HK-2 (cell line): ENCODE results near the gene MICU1.
"Not testable (repeated sequence)": the region's sequence is repeated elsewhere in the genome, so short reads cannot be mapped to it uniquely, and the experiment has no call there.

Source experiments
- DNase-seq: peaks from one replicate; pipeline ENCODE4 v3.0.0-alpha.2; 2018; ENCODE audit not compliant: unreplicated experiment

The MICU1 gene, protein sequence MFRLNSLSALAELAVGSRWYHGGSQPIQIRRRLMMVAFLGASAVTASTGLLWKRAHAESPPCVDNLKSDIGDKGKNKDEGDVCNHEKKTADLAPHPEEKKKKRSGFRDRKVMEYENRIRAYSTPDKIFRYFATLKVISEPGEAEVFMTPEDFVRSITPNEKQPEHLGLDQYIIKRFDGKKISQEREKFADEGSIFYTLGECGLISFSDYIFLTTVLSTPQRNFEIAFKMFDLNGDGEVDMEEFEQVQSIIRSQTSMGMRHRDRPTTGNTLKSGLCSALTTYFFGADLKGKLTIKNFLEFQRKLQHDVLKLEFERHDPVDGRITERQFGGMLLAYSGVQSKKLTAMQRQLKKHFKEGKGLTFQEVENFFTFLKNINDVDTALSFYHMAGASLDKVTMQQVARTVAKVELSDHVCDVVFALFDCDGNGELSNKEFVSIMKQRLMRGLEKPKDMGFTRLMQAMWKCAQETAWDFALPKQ

DNA sequence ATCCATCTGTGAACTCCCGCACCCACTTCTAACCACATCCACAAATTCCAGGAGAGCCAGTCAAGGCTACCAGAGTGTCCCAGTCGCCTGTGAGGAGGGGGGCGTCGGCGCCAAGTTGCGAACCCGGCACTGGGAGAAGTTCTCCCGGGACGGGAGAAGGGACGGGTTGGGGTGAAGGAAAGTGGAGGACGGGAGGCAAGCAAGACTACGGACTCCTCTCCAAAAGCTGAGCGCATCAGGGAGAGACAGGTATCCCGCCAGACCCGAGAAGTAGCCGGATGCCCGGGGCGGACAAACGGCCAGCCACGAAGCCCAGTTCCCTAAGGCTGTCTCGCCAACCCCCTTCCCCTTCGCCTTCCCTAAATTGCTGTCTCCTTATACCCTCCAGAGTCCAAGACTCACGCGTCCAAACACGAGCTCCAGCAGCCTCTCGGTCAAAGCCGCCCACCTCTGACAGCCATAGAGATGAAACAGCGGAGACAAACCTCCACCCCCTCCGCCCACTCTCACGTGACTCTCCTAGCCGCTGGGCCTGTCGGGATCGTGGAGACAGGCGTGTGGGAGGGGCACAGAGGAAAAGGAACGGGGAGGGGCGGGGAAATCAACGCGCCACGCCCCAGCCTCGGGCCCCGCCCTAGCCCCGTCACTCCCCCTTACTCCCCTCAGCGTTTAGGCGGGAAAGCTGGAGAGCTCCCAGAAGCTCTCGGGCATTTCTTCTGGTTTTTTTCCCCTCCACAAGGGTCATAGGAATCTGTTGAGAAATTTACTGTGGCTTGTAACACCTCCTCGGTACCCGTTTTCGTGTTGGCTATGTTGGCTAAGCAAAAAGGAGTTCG lies at the start of gene MICU1:
MICU1 (minus strand) TSS at position 472 of the 836 bp plus-strand sequence. CDS start 59,286 bp downstream, outside the sequence.
- peak; percentile 98 for DNase-seq

DNA sequence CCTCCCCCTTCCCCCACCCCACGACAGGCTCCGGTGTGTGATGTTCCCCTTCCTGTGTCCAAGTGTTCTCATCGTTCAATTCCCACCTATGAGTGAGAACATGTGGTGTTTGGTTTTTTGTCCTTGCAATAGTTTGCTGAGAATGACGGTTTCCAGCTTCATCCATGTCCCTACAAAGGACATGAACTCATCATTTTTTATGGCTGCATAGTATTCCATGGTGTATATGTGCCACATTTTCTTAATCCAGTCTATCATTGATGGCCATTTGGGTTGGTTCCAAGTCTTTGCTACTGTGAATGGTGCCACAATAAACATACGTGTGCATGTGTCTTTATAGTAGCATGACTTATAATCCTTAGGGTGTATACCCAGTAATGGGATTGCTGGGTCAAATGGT lies 48.3 kb upstream of the MICU1 start:
- DNase-seq = not testable (repeated sequence)

DNA sequence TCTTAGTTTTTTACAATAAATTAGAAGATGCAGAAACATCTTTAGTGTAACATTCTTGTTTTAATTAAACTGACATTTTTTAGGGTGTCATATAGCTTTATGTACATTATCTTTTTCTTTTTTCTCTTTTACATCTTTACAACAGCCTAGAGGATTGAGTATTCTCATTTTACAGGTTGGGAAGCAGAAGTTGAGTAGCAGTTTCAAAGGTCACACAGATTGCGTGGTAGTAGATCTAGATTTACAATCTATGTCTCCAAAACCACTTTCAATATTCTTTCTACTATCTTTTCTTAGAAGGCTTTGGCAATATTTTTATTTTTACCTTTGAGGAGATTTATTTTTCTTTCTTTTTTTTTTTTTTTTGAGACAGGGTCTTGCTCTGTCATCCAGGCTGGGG lies 47.4 kb upstream of the MICU1 start:
- no peak for DNase-seq

DNA sequence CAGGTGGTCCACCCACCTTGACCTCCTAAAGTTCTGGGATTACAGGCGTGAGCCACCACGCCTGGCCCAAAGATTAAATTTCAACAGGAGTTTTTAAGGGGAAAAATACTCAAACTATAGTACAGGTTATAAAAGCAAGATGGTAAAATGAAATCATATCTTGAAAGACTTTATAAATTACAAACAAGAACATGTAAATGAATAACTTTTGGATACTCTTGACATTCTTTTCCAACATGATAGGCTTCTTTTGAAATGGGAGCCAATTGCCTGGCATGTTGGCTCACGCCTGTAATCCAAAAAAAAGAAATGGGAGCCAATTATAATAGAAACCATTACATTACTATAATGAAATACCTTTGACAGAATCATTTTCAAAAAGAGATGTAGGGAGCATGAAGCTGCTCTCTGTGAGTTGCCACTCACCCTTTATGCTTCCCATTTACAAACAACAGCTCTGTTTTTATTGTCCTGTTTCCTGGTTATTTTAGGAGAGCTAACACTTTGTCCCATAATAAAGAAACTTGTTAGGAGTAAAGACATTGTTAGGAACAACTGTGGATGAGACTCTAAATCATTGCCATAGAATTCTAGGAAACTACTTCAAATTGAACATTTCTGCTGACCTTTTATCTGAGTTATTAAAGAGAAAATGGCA lies 41.5 kb upstream of the MICU1 start:
- DNase-seq = no peak

DNA sequence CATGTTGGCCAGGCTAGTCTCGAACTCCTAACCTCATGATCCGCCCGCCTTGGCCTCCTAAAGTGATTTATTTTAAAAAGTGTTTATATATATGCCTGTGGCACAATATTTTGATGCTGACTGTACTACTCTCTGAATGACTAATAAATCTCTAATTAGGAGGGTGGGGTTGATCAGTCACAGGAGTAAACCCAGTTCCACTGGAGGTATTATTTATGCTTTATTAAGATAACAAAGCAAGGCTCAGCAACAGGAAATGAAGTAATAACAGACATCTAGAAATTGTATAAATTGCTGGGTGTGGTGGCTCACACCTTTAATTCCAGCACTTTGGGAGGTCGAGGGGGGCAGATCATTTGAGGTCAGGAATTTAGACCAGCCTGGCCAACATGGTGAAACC lies 40.0 kb upstream of the MICU1 start:
- no peak for DNase-seq

DNA sequence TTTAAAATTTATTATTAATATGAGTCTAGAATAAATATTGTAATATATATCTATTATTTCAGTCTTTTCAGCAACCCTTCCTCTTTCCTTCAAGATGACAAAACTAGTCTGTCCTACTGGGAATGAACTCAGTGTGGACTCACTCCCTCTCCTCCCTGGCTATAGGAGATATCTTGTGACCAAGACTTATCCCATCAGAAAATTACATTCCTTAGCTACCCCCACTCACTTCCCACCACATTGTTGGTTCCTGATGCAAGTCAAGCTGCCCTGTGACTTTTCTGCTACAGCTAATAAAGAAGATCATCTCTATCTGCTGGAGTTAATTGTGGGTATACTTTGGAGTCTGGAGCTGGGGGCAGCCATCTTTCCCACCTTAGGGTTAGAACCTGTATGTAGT lies 38.1 kb upstream of the MICU1 start:
- DNase-seq = no peak

DNA sequence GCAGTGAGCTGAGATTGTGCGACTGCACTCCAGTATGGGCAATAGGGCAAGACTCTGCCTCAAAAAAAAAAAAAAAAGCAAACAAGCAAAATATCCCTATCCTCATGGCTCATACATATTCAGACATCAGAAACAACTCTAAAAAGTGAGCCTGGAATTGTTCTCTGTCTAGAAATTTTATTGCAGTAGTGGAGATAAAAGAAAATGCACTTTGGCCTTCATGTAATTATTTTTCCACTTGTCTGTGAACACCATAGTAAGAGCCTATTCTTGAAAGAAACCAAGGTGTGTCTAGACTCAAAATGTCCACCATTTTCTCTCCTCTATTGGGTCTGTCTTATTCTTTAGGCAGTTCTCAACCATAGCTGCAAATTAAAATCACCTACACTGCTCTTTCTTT lies 35.6 kb upstream of the MICU1 start:
- DNase-seq = no peak

DNA sequence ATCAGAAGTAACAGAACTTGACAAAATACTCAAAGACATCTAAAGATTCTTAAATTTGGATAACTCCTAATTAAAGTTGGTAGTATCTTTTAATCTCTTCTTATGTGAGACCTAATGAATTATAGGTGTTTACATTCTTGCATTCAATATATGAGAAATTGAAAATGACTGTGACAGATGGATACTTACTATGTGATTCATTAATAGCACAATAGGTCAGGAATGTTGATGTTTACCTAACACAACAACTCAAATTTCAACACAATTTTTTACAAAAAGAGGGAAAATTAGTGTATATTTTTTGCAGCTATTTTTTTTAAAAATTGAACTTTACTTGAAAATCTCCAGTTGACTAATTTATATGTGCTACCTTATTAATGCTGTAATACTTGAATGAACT lies 34.3 kb upstream of the MICU1 start:
- no peak for DNase-seq

DNA sequence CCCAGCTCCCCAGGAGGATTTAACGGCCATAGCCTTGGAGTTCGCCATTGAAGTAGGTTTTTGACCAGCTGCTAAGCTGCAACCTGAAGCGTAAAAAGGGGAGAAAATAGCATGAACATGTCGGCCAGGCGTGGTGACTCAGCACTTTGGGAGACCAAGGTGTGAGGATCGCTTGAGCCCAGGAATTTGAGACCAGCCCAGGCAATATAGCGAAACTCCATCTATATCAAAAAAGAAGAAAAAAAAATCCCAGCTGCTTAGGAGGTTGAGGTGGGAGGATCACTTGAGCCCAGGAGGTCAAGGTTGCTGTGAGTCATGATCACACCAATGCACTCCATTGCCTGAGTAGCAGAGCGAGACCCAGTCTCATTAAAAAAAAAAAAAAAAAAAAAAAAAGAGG lies 33.8 kb upstream of the MICU1 start:
- DNase-seq = peak; percentile 75

DNA sequence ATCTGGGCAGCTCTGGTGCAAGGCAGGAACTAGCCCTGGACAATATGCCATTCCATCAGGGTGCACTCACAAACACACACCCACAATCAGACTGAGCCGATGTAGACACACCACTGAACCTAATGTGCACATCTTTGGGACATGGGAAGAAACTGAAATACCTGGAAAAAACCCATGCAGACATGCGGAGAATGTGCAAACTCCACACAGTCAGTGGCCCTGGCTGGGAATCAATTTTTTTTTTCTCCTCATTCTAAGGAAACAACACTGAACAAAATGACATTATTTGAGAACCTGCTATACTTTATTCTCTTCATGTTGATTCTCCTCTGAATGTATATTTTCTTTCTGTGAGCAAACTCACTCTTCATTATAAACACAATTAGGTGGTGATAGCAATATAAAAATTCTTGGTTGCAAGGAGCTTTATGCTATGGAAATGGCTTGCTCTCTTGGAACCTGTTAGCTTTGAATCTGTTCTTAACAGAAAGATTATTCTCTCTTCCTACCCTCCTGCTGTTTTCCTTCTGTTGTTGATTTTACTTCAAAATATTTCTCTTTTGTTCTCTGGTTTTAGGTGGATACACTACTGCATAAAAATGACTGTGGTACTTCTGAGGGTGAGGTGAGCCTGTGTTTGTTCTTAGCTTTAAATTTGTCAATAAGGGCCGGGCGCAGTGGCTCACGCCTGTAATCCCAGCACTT lies 33.0 kb upstream of the MICU1 start:
- DNase-seq = no peak

DNA sequence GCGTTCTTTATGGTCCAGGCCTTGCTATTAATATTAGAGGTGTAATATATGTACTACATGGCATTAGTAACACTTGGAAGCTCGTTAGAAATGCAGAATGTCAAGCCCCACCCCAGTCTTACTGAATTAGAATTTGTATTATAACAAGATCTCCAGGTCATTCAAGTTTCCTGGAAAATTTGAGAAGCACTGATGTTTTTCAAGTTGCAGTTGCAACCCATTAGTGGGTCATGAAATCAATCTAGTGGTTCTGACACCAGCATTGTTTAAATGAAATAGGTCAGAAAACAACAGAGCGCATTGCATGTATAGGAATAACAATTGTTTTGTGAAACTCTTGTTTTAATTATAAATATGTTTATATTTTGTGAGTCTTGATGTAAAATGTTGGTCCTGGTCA lies 28.8 kb upstream of the MICU1 start:
- DNase-seq = no peak

DNA sequence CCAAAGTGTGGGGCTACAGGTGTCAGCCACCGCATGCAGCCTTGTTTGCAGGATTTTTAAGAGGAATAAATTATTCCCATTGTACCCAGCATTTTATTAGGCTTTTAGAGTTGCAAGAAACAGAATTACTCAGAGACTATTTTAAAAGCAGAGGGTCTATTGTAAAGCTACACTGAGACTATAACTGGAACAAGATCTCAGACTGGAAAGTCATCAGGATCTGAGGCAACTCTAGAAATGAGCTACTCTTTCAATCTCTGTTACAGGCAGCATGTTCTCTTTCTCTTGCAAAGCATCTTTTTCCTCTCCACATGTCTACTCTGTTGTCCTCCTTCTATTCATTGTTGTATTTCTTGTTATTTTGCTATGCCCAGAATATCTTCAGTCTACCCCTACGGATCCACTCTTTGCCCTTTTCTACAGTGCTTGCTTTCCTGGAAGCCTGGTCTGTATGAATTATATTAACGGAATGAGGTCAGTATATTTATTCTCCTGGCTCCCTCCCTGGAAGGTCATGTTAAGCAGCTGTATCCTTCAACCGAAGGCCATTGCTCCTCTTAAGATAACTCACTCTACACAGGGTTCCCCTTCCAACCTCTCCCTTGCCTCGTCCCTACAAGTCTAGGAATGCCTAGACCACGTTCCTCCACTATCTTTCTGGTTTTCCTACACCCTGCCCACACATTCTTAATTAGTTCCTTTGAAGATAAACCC lies 27.7 kb upstream of the MICU1 start:
- no peak for DNase-seq

DNA sequence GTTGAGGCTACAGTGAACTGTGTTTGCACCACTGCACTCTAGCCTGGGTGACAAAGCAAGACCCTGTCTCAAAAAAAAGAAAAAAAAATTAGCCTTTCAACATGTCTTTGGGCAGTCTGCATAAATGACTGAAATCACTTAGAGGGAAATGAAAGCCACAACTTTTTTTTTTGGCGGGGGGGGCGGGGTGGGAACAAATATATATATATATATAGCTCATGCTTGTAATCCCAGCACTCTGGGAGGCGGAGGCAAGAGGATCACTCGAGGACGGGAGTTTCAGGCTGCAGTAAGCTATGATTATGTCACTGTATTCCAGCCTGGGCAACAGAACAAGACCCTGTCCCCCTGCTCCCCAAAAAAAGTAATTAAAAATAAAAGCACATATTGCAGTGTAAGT lies 23.4 kb upstream of the MICU1 start:
- no peak for DNase-seq

DNA sequence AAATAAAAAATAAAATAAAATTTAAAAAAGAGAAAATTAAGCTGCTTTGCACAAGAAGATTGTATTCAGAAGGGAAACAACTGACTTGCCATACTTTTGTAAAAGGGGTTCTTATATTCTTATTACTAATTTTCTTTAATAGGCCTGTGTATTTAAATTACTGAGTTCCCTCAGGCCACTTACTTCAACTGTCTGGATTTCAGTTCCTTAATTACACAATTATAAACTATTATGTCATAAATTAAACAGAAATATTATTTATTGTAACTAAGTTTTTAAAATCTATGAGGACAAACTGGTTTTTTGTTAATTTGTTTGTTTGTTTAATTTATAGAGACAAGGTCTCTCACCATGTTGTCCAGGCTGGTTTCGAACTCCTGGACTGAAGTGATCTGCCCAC lies 22.4 kb upstream of the MICU1 start:
- DNase-seq = no peak

DNA sequence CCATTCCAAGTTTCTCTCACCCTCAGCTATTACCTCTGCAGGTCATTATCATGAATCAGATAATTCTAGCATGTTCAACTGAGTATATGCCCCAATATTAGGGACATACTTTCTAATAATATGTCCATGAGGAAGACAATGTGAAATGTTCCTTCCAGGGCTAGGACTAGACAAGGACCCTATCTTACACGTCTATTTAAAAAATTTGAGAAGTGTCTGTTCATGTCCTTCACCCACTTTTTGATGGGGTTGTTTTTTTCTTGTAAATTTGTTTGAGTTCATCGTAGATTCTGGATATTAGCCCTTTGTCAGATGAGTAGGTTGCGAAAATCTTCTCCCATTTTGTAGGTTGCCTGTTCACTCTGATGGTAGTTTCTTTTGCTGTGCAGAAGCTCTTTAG lies 21.1 kb upstream of the MICU1 start:
- DNase-seq = not testable (repeated sequence)

DNA sequence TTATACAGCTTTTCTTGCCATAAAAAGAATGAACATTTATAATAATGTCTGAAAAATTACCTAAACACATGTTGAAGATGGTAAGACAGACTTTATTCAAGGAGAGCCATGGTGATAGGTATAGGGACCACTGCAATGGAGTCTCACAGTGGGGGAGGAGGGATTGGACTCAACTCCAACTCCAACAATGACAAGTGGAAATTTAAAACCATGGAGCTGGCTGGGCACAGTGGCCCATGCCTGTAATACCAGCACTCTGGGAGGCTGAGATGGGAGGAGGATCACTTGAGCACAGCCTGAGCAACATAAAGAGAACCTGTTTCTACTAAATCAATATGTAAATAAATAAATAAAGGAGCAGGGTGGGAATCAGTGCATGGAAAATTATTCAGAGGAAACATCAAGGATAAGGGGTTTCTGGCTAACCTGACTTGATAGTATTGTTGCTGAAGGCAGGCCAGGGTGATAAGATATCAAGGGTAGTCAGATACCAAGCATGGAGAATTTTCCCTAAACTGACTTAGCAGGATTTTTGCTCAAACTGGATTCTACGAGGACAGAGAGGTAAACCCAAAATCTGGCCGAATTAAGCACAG lies 19.5 kb upstream of the MICU1 start:
- DNase-seq = no peak

DNA sequence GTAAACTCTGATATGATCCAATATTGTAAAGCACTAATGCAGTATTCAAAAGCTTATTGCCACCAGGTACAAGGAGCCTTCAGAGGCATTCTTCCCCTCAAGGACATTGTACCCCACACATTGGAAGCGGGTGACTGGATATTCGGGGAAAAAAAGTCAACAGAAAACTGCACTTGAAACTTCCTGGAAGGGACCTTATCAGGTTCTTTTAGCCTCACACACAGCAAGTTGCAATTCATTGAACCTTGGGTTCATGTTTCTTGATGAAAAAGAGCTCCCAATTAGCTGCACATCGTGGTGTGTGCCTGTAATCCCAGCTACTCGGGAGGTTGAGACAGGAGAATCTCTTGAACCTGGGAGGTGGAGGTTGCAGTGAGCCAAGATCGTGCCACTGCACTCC lies 16.4 kb upstream of the MICU1 start:
- DNase-seq = no peak

DNA sequence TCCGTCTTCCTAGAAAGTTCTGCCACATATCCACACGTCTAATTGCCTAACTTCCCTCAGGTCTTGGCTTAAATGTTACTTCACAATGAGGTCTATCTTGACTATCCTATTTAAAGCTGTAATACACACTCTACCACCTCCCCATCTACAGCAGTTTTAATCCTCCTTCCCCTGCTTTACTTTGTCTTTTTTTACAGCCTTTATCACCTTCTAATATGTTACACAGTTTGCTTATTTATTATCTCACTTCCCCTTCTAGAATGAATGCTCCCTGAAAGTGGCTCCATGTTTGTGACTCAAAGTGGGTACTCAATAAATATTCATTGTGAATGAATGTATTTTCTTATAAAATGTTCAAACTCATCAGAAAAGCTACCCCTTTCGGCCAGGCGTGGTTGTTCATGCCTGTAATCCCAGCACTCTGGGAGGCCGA lies 13.6 kb upstream of the MICU1 start:
- DNase-seq = no peak

DNA sequence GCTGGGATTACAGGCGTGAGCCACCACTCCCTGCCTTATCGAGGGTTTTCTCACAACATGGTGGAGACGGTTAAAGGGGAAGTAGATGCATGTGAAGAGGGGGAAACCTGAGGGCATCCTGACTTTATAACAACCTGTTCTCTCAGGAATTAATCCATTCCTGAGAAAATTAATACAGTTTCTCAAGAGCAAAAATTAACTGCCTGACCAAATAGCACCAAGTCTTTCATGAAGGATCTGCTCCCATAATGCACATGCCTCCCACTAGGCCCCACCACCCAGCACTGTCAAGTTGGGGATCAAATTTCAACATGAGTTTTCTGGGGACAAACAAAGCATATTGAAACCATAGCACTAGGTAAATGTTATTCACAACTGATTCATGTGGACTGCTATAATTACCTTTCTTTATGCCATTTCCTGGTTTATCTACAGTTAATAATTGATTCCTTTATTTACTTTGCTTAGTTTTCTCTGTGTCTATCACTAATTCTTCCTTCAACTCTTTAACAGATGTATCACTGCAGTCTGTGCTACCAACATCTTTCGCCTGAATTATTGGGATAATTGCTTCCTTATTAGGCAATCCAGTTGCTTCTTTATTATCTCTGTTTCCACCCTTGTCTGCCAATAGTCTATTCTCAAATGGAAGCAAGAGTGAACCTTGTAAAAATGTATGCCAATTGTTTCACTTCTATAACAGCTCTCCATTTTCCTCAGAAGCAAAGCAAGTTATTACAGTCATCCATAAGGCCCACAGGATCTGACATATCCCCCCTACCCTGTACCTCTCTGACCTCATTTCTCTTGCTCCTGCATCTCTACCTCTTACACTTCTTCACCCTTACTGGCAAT lies 12.9 kb upstream of the MICU1 start:
- no peak for DNase-seq

DNA sequence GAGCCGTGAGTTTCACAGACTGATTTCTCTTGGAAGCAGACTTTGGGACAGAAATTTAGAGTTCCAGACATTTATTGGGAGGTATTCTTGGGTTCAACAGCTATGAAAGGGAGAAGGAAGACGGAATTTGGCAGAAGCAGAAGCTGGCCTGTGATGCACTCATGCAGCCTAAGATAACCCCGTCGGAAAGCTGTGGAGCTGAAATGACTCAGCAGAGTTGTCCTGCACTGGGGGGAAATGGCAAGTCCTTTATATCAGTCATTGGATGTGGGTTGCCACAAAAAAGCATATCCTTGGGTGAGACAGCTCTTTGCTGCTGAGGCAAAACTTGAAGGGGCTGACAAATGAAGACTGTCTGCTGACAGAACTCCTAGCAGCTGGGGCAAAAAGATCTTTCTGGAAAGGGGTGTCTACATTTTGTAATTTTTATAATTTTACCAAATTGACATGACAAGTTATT lies 11.5 kb upstream of the MICU1 start:
- DNase-seq = peak; percentile 27
